Endodermal cell (in vitro differentiated cells): ENCODE measurements around the gene ZNF711. TPM values are rescaled to one million over a fixed set of nuclear protein-coding genes. Genes with fewer than 3 reads are reported as not detected.
A peak's percentile ranks its signal among the peaks of the same experiment; 100 is the strongest.
"Not testable (repeated sequence)": the region's sequence is repeated elsewhere in the genome, so short reads cannot be mapped to it uniquely, and the experiment has no call there.

Experiments used
- DNase-seq: peaks from one replicate; pipeline ENCODE4 v3.0.0-alpha.2; 2017
- H3K27ac ChIP-seq: 2 replicates; pipeline ENCODE4 v1.5.1; 2013; ENCODE audit warnings: mild to moderate bottlenecking, low read depth, low read length, moderate library complexity
- H3K27me3 ChIP-seq: 2 replicates; pipeline ENCODE4 v1.6.1; 2013; ENCODE audit warnings: mild to moderate bottlenecking, low read length, moderate library complexity; ENCODE audit not compliant: insufficient read depth, control insufficient read depth, poor library complexity, severe bottlenecking
- H3K36me3 ChIP-seq: 2 replicates; pipeline ENCODE4 v1.7.0; 2013; ENCODE audit warnings: mild to moderate bottlenecking, low read length, moderate library complexity; ENCODE audit not compliant: control insufficient read depth, insufficient read depth
- H3K4me1 ChIP-seq: one replicate; pipeline ENCODE4 v1.7.0; 2013; ENCODE audit warnings: low read length; ENCODE audit not compliant: control insufficient read depth, insufficient read depth
- H3K4me3 ChIP-seq: 2 replicates; pipeline ENCODE4 v1.5.1; 2013; ENCODE audit warnings: mild to moderate bottlenecking, low read length, moderate library complexity
- H3K9ac ChIP-seq: 2 replicates; pipeline ENCODE4 v1.6.1; 2013; ENCODE audit warnings: mild to moderate bottlenecking, low read length, moderate library complexity; ENCODE audit not compliant: poor library complexity, severe bottlenecking; ENCODE audit errors: extremely low read depth
- H3K9me3 ChIP-seq: 2 replicates; pipeline ENCODE4 v1.6.1; 2013; ENCODE audit warnings: mild to moderate bottlenecking, low read length, moderate library complexity; ENCODE audit not compliant: control insufficient read depth
- H3K27ac Mint-ChIP-seq: 2 replicates; pipeline ENCODE4 v1.8.0; 2020; ENCODE audit warnings: mixed read lengths
- H3K27me3 Mint-ChIP-seq: 2 replicates; pipeline ENCODE4 v1.8.0; 2021; ENCODE audit warnings: mild to moderate bottlenecking, mixed read lengths; ENCODE audit not compliant: insufficient read depth
- H3K36me3 Mint-ChIP-seq: 2 replicates; pipeline ENCODE4 v1.8.0; 2020; ENCODE audit warnings: low read depth, mixed read lengths
- H3K4me1 Mint-ChIP-seq: 2 replicates; pipeline ENCODE4 v1.8.0; 2020; ENCODE audit warnings: mixed read lengths
- H3K4me3 Mint-ChIP-seq: 2 replicates; pipeline ENCODE4 v1.8.0; 2020; ENCODE audit warnings: mild to moderate bottlenecking, moderate library complexity, mixed read lengths
- H3K9me3 Mint-ChIP-seq: 2 replicates; pipeline ENCODE4 v1.8.0; 2020; ENCODE audit warnings: mild to moderate bottlenecking, mixed read lengths
- WGBS, 2 experiments: methylation state at CpG; one replicate each; pipeline versions ENCODE4 v1.1.5 to v1.1.7; 2013; ENCODE audit warnings: missing lambda C conversion rate in 2 of 2, mixed read lengths in 1 of 2; ENCODE audit not compliant: insufficient coverage in 1 of 2, insufficient read length in 1 of 2; 5-methylcytosine and 5-hydroxymethylcytosine counted together
- total RNA-seq, 2 donors: library from RNA; stranded (reverse); fragmentation: NEBNext Ultra II Directional in 1 of 2; extraction: Animal tissue kit (Norgen Biotek cat#: 25700) in 1 of 2; gene quantifications; 2 replicates in 1 of 2; 3 replicates in 1 of 2; pipeline ENCODE4 v1.2.1, GENCODE V29; 2021
- TF ChIP-seq, protein P1 (sequence below): fragments of 200-600 bp; sonication (generic); conservative IDR thresholded peaks from 2 replicates; pipeline ENCODE4 v1.5.0; 2021; ENCODE audit warnings: antibody characterized with exemption, mild to moderate bottlenecking

Gene ZNF711
- total RNA-seq, 2 donors from 2014 or later, result 21.7 to 24.2 TPM

DNA sequence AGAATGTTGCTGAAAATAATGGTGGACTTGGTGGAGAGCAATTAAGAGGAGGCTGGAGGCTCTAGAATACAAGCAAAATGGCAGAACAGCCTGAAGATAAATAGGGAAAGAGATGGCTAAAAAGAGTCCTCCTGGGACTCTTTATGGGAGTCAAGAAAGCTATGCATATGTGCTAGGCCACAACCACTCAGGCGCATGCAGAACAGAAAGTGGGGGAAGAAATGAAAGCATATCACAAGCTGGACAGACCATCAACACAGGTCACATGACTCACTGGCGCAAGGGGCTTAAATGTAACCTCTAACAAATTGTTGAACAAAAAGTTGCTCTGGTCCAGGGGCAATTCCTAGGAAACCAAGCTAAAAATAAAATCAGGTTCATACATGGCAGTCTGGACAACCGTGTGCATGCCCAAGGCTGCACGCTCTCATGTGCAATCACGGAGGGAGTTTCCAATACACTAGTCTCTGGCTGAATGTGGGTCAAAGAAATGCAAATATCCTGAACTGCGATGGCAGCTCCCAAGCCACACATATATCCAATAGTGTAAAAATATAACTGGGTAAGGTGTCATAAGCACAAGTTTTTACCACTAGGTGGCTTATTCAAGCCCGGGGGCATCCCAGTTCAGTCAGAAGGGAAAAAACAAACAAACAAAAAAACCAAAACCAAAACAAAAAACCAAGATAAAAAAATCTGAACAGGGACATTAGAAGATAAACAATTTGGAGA, 45.4 kb downstream of the ZNF711 start:
- no peak for DNase-seq
- Mint-ChIP-seq H3K4me3 (no peak overlapping the region), H3K27ac (no peak overlapping the region), H3K36me3 (no peaks in the 10 kb centered on the region), H3K9me3 (peaks cover 82% of the 10 kb centered on the region), H3K27me3 (no peaks in the 10 kb centered on the region), H3K4me1 (no peaks in the 10 kb centered on the region)
- H3K27ac ChIP-seq, result no peak overlapping the region
- H3K4me1 ChIP-seq, result no peaks in the 10 kb centered on the region
- H3K27me3 ChIP-seq, result no peaks in the 10 kb centered on the region
- H3K4me3 ChIP-seq, result no peak overlapping the region
- TF ChIP-seq, protein P1, sequence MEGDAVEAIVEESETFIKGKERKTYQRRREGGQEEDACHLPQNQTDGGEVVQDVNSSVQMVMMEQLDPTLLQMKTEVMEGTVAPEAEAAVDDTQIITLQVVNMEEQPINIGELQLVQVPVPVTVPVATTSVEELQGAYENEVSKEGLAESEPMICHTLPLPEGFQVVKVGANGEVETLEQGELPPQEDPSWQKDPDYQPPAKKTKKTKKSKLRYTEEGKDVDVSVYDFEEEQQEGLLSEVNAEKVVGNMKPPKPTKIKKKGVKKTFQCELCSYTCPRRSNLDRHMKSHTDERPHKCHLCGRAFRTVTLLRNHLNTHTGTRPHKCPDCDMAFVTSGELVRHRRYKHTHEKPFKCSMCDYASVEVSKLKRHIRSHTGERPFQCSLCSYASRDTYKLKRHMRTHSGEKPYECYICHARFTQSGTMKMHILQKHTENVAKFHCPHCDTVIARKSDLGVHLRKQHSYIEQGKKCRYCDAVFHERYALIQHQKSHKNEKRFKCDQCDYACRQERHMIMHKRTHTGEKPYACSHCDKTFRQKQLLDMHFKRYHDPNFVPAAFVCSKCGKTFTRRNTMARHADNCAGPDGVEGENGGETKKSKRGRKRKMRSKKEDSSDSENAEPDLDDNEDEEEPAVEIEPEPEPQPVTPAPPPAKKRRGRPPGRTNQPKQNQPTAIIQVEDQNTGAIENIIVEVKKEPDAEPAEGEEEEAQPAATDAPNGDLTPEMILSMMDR, result peak; percentile 44
- WGBS, 2 experiments, result 86 to 88% methylated on average over 1 to 5 of the region's 7 CpGs
- no peaks in the 10 kb centered on the region for H3K36me3 ChIP-seq
- no peak overlapping the region for H3K9ac ChIP-seq
- H3K9me3 ChIP-seq, result no peaks in the 10 kb centered on the region

DNA sequence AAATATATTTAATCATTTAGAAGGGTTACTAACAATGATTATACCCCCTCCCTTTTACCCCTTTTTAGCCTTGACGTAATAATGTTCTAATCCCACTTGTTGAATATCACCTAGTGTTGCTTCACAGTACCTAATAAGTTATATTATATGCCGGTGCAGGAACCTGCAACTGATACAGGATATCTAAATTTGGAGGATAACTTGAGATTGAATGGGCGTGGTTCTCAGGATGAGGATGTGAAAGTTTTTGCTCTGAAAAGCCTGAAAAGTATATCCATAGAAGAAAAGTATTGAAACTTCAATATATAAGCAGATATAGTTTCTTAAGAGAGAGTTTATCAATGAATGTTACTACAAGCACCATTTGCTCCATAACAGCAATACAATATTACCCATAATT, 59.8 kb downstream of the ZNF711 start:
- no peaks in the 10 kb centered on the region for H3K4me1 ChIP-seq
- WGBS, 2 experiments, result 100% methylated on average over 1 of the region's 3 CpGs; no CpG with 5 or more reads in 1 of the 2 experiments
- no peak overlapping the region for H3K4me3 ChIP-seq
- H3K27ac ChIP-seq, result no peak overlapping the region
- Mint-ChIP-seq H3K4me1 (no peaks in the 10 kb centered on the region), H3K27me3 (no peaks in the 10 kb centered on the region), H3K27ac (no peak overlapping the region), H3K4me3 (no peak overlapping the region), H3K9me3 (peaks cover 32% of the 10 kb centered on the region), H3K36me3 (no peaks in the 10 kb centered on the region)
- TF ChIP-seq, protein P1, result no peak
- H3K9me3 ChIP-seq, result no peaks in the 10 kb centered on the region
- DNase-seq, result no peak
- H3K27me3 ChIP-seq, result no peaks in the 10 kb centered on the region
- H3K9ac ChIP-seq, result no peak overlapping the region
- no peaks in the 10 kb centered on the region for H3K36me3 ChIP-seq

DNA sequence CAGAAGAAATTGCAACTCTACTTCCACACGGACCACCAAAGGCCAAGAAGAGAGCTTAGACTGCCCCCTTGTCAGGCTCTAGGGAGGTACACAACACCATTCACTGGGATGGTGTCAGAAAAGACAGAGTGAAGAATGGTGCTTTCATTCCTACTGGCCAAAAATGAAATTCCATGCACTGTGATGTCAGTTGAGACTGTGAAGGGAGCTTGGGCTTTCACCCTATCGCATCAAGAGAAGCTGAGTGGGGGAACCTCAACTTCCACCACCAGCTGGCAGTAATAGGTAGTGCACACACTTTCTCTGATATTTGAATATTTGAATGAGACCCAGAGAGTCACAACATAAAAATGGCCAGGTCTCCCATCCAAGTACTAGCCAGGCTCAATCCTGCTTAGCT, 65.9 kb downstream of the ZNF711 start:
- no peaks in the 10 kb centered on the region for H3K4me1 Mint-ChIP-seq
- H3K9me3 Mint-ChIP-seq, result peaks cover 47% of the 10 kb centered on the region
- H3K4me3 ChIP-seq, result no peak overlapping the region
- H3K9me3 ChIP-seq, result no peaks in the 10 kb centered on the region
- no peaks in the 10 kb centered on the region for H3K36me3 ChIP-seq
- TF ChIP-seq, protein P1, result peak; percentile 59
- no peak overlapping the region for H3K4me3 Mint-ChIP-seq
- H3K27ac ChIP-seq, result no peak overlapping the region
- H3K9ac ChIP-seq, result no peak overlapping the region
- no peaks in the 10 kb centered on the region for H3K27me3 Mint-ChIP-seq
- H3K4me1 ChIP-seq, result no peaks in the 10 kb centered on the region
- DNase-seq, result peak; percentile 49
- no peaks in the 10 kb centered on the region for H3K27me3 ChIP-seq
- H3K27ac Mint-ChIP-seq, result no peak overlapping the region
- WGBS, 2 experiments, result 100% methylated on average over 1 of the region's 2 CpGs; no CpG with 5 or more reads in 1 of the 2 experiments
- H3K36me3 Mint-ChIP-seq, result no peaks in the 10 kb centered on the region

DNA sequence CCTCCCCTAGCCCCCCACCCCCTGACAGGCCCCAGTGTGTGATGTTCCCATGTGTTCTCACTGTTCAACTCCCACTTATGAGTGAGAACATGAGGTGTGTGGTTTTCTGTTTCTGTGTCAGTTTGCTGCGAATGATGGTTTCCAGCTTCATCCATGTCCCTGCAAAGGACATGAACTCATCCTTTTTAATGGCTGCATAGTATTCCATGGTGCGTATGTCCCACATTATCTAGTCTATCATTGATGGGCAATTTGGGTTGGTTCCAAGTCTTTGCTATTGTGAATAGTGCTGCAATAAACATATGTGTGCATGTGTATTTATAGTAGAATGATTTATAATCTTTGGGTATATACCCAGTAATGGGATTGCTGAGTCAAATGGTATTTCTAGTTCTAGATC, 67.6 kb downstream of the ZNF711 start:
- not testable (repeated sequence) for H3K27ac Mint-ChIP-seq, H3K27me3 ChIP-seq, H3K27me3 Mint-ChIP-seq, H3K36me3 ChIP-seq, H3K27ac ChIP-seq, H3K4me1 ChIP-seq, H3K9ac ChIP-seq, H3K4me3 ChIP-seq, H3K36me3 Mint-ChIP-seq, H3K4me1 Mint-ChIP-seq, H3K9me3 ChIP-seq, H3K4me3 Mint-ChIP-seq, DNase-seq
- WGBS, 2 experiments, result 88% methylated on average over 2 of the region's 2 CpGs; no CpG with 5 or more reads in 1 of the 2 experiments
- H3K9me3 Mint-ChIP-seq, result peaks cover 48% of the 10 kb centered on the region
